Thyroid gland (tissue), 4 donors: ENCODE measurements around the gene ASCC2. TPM values are rescaled to one million over a fixed set of nuclear protein-coding genes. Genes with fewer than 3 reads are reported as not detected.
"Not testable (repeated sequence)": the region's sequence is repeated elsewhere in the genome, so short reads cannot be mapped to it uniquely, and the experiment has no call there.

ENCODE experiments used
- DNase-seq, 2 donors: peaks; one replicate each; pipeline ENCODE4 v3.0.0-alpha.2; 2019
- H3K27ac ChIP-seq, 3 donors: fragments of 200-600 bp; sonication (generic); 1 replicate in 2 of 3; 2 replicates in 1 of 3; pipeline ENCODE4 v1.5.1; 2016 to 2019; ENCODE audit warnings: mild to moderate bottlenecking in 1 of 3, moderate library complexity in 1 of 3
- H3K27me3 ChIP-seq: fragments of 200-600 bp; sonication (generic); one replicate; pipeline ENCODE4 v1.5.1; 2019
- H3K36me3 ChIP-seq, 2 donors: fragments of 200-600 bp; sonication (generic); one replicate each; pipeline ENCODE4 v1.5.1; 2016 to 2019
- H3K4me1 ChIP-seq, 2 donors: fragments of 200-600 bp; sonication (generic); one replicate each; pipeline ENCODE4 v1.5.1; 2017 to 2019
- H3K4me3 ChIP-seq, 3 donors: fragments of 200-600 bp; sonication (generic); replicated peaks in 1 of 3; 1 replicate in 2 of 3; 2 replicates in 1 of 3; pipeline ENCODE4 v1.5.1; 2016; ENCODE audit warnings: mild to moderate bottlenecking in 1 of 3
- H3K9me3 ChIP-seq: fragments of 200-600 bp; sonication (generic); one replicate; pipeline ENCODE4 v1.5.1; 2017
- CTCF ChIP-seq, 6 experiments: fragments of 200-600 bp in 3 of 6; fragments of 450-650 bp in 3 of 6; sonication (generic) in 3 of 6; IDR thresholded peaks; one replicate each; pipeline ENCODE4 v1.5.1; 2016 to 2019; ENCODE audit warnings: antibody characterized with exemption in 6 of 6, mild to moderate bottlenecking in 2 of 6, inconsistent platforms in 1 of 6, moderate library complexity in 1 of 6
- POLR2A ChIP-seq, 2 donors: fragments of 450-650 bp; IDR thresholded peaks; one replicate each; pipeline ENCODE4 v1.6.1; 2017; ENCODE audit warnings: antibody characterized with exemption in 2 of 2, mild to moderate bottlenecking in 2 of 2, moderate library complexity in 1 of 2
- WGBS, 2 donors: methylation state at CpG; one replicate each; pipeline ENCODE4 v1.1.5; 2017; 5-methylcytosine and 5-hydroxymethylcytosine counted together
- intact Hi-C: fragments of 100-400 bp; cut with DNase I; formaldehyde crosslinking; loops from one replicate; pipeline ENCODE4 v1.15.1; 2023
- total RNA-seq, 4 donors: library from RNA; depleted of rRNA; stranded (reverse); fragments of >200 nt; gene quantifications; one replicate each; pipeline ENCODE4 v1.2.3, GENCODE V29; 2016

The ASCC2 gene
- total RNA-seq, 4 donors from 2014 or later = 47.6 to 66.8 (median 51.3) TPM

DNA sequence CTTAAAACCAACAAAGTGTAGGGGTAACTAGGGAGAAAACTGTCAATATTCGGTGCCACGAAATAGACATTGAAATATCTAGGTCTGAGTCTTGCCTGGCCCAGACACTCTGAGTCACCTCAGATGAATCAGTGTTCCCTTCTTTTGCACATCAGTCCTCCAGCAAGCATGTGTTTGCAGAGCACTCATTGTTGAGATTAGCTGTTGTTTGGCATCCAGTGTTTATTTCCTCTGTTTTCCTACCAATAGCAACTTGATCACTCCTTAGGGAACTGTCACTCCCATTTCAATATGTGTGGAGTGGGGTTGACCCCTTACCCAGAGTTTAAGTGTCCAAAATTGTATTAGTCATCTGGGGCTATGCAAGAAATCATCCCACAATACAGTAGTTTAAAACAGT lies 4.7 kb upstream of the ASCC2 start:
- Histone ChIP-seq H3K4me1 (peaks cover 0 to 6% of the 10 kb centered on the region in 2 donors), H3K9me3 (no peaks in the 10 kb centered on the region), H3K27ac (no peak overlapping the region), H3K4me3 (no peak overlapping the region), H3K36me3 (no peaks in the 10 kb centered on the region), H3K27me3 (no peaks in the 10 kb centered on the region)
- no peak for DNase-seq
- intact Hi-C loops = no loop called here
- 69 to 71% methylated on average over 2 of the region's 2 CpGs for WGBS, 2 donors
- TF ChIP-seq POLR2A (IDR thresholded peaks at IDR 0.05) (no peak), CTCF (IDR thresholded peaks at IDR 0.05) (no peak)

DNA sequence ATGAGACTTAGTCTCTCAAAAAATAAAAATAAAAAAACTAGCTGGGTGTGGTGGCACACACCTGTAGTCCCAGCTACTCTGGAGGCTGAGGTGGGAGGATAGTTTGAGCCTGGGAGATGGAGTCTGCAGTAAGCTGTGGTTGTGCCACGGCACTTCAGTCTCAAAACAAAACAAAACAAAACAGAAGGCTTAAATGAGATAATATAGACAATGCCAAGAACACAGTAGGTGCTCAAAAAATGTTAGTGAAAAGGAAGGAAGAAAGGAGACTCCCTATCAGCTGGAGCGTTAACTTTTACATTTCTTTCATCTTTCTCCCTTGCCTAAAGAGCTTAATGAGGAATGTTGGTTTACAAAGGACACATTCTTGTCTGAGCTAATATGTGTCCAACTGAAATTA lies 4.1 kb upstream of the ASCC2 start:
- Histone ChIP-seq H3K4me3 (no peak overlapping the region), H3K27ac (no peak overlapping the region), H3K9me3 (no peaks in the 10 kb centered on the region), H3K36me3 (no peaks in the 10 kb centered on the region), H3K27me3 (no peaks in the 10 kb centered on the region), H3K4me1 (peaks cover 4 to 11% of the 10 kb centered on the region in 2 donors)
- TF ChIP-seq POLR2A (IDR thresholded peaks at IDR 0.05) (no peak), CTCF (IDR thresholded peaks at IDR 0.05) (no peak)
- DNase-seq = no peak
- 78 to 84% methylated on average over 2 of the region's 2 CpGs for WGBS, 2 donors
- intact Hi-C loops = no loop called here

DNA sequence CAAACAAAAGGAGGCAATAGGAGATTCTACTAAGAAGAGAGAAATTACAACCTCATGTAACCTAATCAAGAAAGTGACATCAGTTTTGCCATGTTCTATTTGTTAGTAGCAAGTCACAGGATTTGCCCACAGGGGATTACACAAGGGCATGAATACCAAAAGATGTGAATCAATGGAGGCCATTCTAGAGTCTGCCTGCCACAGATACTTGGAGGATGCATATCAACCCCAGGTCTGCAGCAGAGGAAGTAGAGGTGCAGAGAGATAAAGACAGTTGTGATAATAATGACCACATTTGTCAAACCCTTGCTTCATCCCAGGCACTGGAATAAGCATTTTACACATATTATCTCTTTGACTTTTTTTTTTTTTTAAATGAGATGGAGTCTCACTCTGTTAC lies 2.4 kb upstream of the ASCC2 start:
- no peak for TF ChIP-seq CTCF (IDR thresholded peaks at IDR 0.05)
- no peak for TF ChIP-seq POLR2A (IDR thresholded peaks at IDR 0.05)
- DNase-seq = no peak
- intact Hi-C loops = no loop called here

GRCh38 chr22:29839039-29839438 lies 965 bp upstream of the ASCC2 start:
- intact Hi-C loops = loop anchor here (5.0 kb wide), 1 partner anchor 67 kb away; no protein-coding TSS in a partner anchor
- Histone ChIP-seq H3K27me3 (no peaks in the 10 kb centered on the region), H3K4me1 (peaks cover 7 to 18% of the 10 kb centered on the region in 2 donors), H3K36me3 (peaks cover 0 to 4% of the 10 kb centered on the region in 2 donors), H3K4me3 (no peak overlapping the region), H3K9me3 (no peaks in the 10 kb centered on the region), H3K27ac (peak overlapping the region in 1 of 3 donors; percentile 72)
- TF ChIP-seq POLR2A (IDR thresholded peaks at IDR 0.05) (no peak), CTCF (IDR thresholded peaks at IDR 0.05) (no peak)
- WGBS, 2 donors = 73 to 100% methylated on average over 1 of the region's 1 CpG
- no peak for DNase-seq

More for the DNA sequence above, 2.4 kb upstream of the ASCC2 start:
- H3K36me3 ChIP-seq = no peaks in the 10 kb centered on the region
- H3K9me3 ChIP-seq = no peaks in the 10 kb centered on the region
- peaks cover 7 to 18% of the 10 kb centered on the region in 2 donors for H3K4me1 ChIP-seq
- no peaks in the 10 kb centered on the region for H3K27me3 ChIP-seq
- H3K4me3 ChIP-seq = no peak overlapping the region
- H3K27ac ChIP-seq = no peak overlapping the region

- H3K4me1 ChIP-seq = peaks cover 7 to 18% of the 10 kb centered on the region in 2 donors
- no peaks in the 10 kb centered on the region for H3K27me3 ChIP-seq
- no peaks in the 10 kb centered on the region for H3K9me3 ChIP-seq
- WGBS, 2 donors = 41 to 43% methylated on average over 5 of the region's 5 CpGs
- H3K36me3 ChIP-seq = peaks cover 0 to 4% of the 10 kb centered on the region in 2 donors
- no peak for DNase-seq
- peak overlapping the region; percentile 72 to 79 (median 77) for H3K27ac ChIP-seq
- intact Hi-C loops = loop anchor here (5.0 kb wide), 1 partner anchor 66 kb away; no protein-coding TSS in a partner anchor
- H3K4me3 ChIP-seq = peak overlapping the region in 2 of 3 donors; percentile 21 to 90
- TF ChIP-seq POLR2A (IDR thresholded peaks at IDR 0.05) = no peak
- TF ChIP-seq CTCF (IDR thresholded peaks at IDR 0.05) = no peak
These were observed 504 bp upstream of the ASCC2 start for GRCh38 chr22:29838599-29838956.

DNA sequence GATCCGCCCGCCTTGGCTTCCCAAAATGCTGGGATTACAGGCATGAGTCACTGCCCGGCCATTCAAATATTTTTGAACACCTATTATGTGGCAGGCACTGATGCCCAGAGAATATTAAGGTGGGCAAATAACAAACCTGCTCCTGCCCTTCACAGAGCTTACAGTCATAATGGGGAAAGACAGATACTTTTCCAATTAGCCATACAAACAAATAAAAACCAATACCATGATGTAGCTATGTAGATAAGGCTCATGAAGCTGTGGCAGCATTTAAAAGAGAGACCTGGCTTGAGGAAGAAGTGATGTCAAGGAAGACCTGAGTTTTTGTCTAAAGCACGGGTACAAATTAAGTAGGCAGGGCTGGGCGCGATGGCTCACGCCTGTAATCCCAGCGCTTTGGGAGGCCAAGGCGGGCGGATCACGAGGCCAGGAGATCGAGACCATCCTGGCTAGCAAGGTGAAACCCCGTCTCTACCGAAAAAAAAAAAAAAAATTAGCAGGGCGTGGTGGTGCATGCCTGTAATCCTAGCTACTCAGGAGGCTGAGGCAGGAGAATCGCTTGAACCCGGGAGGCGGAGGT lies 1.2 kb downstream of the ASCC2 start:
- not testable (repeated sequence) for H3K9me3 ChIP-seq, H3K27ac ChIP-seq, H3K36me3 ChIP-seq, H3K4me3 ChIP-seq, DNase-seq, H3K27me3 ChIP-seq
- intact Hi-C loops = loop anchor here (5.0 kb wide), 1 partner anchor 65 kb away; no protein-coding TSS in a partner anchor
- peaks cover 7 to 18% of the 10 kb centered on the region in 2 donors for H3K4me1 ChIP-seq
- WGBS, 2 donors = 91 to 93% methylated on average over 18 of the region's 18 CpGs
